Measurements from ENCODE around the gene NELL2.
"Not testable (repeated sequence)": the region's sequence is repeated elsewhere in the genome, so short reads cannot be mapped to it uniquely, and the experiment has no call there.

The NELL2 gene

GRCh38 chr12:44774815-44775411 is 101.2 kb downstream of the NELL2 start:
- no peak for FAIRE-seq

GRCh38 chr12:44771485-44772021 is 104.6 kb downstream of the NELL2 start:
- FAIRE-seq: no peak

- no peak for FAIRE-seq
Measured at GRCh38 chr12:44765796-44766195, 110.3 kb downstream of the NELL2 start.

GRCh38 chr12:44763021-44763420 is 113.1 kb downstream of the NELL2 start:
- FAIRE-seq: no peak

GRCh38 chr12:44759289-44759688 is 116.8 kb downstream of the NELL2 start:
- no peak for FAIRE-seq

- no peak for FAIRE-seq
Measured at GRCh38 chr12:44750468-44750867, 125.6 kb downstream of the NELL2 start.

- no peak for FAIRE-seq
Measured at GRCh38 chr12:44749566-44749965, 126.5 kb downstream of the NELL2 start.

GRCh38 chr12:44748950-44749468 is 127.1 kb downstream of the NELL2 start:
- no peak for FAIRE-seq

- FAIRE-seq: not testable (repeated sequence)
Measured at GRCh38 chr12:44741292-44741980, 134.7 kb downstream of the NELL2 start.

- FAIRE-seq: no peak
Measured at GRCh38 chr12:44738051-44738450, 138.1 kb downstream of the NELL2 start.

- no peak for FAIRE-seq
Measured at GRCh38 chr12:44728566-44728965, 147.5 kb downstream of the NELL2 start.

- FAIRE-seq: no peak
Measured at GRCh38 chr12:44720265-44720664, 155.8 kb downstream of the NELL2 start.

- no peak for FAIRE-seq
Measured at GRCh38 chr12:44717612-44718011, 158.5 kb downstream of the NELL2 start.

GRCh38 chr12:44716711-44717110 is 159.4 kb downstream of the NELL2 start:
- no peak for FAIRE-seq

GRCh38 chr12:44711736-44712135 is 164.4 kb downstream of the NELL2 start:
- FAIRE-seq: no peak

- no peak for FAIRE-seq
Measured at GRCh38 chr12:44709166-44709565, 166.9 kb downstream of the NELL2 start.

- no peak for FAIRE-seq
Measured at GRCh38 chr12:44708218-44708617, 167.9 kb downstream of the NELL2 start.

- no peak for FAIRE-seq
Measured at GRCh38 chr12:44703182-44703910, 172.8 kb downstream of the NELL2 start.

- FAIRE-seq: no peak
Measured at GRCh38 chr12:44697511-44697910, 178.6 kb downstream of the NELL2 start.

- no peak for FAIRE-seq
Measured at GRCh38 chr12:44696542-44696941, 179.6 kb downstream of the NELL2 start.

- no peak for FAIRE-seq
Measured at GRCh38 chr12:44694017-44694416, 182.1 kb downstream of the NELL2 start.

GRCh38 chr12:44689587-44689986 is 186.5 kb downstream of the NELL2 start:
- FAIRE-seq: no peak

GRCh38 chr12:44686821-44687432 is 189.2 kb downstream of the NELL2 start:
- FAIRE-seq: not testable (repeated sequence)
